IMR-90 (cell line): ENCODE measurements around the gene MRGPRF. TPM values are rescaled to one million over a fixed set of nuclear protein-coding genes. Genes with fewer than 3 reads are reported as not detected.

Experiments used
- ATAC-seq: fragments of 200-7000 bp; cut with Tn5 transposase; 2 replicates; pipeline ENCODE4 v1.9.1; 2020; ENCODE audit warnings: low read depth, mild to moderate bottlenecking, moderate library complexity
- BruUV-seq: library from RNA; stranded (reverse); fragments of 400-500 nt; replicated peaks from 2 replicates; lab custom pipeline; 2021; lab: Mats Ljungman, UMichigan
- CTCF ChIA-PET: fragments of 300-600 bp; formaldehyde crosslinking; extraction: SDS; loops from one replicate; lab custom pipeline; 2021; ENCODE audit warnings: antibody characterized with exemption; lab: Yijun Ruan, JAX
- POLR2A ChIA-PET: fragments of 300-600 bp; sonication (Branson Sonifier 250); formaldehyde crosslinking; loops from one replicate; lab custom pipeline; 2022; ENCODE audit warnings: antibody characterized with exemption; ENCODE audit not compliant: unreplicated experiment; lab: Charles Lee
- DNase-seq: peaks from one replicate; pipeline ENCODE4 v3.0.0; 2013
- H2AFZ ChIP-seq: replicated peaks from 2 replicates; pipeline ENCODE3; 2013; ENCODE audit warnings: low read length, mild to moderate bottlenecking; ENCODE audit not compliant: poor library complexity
- H2AK5ac ChIP-seq: 2 replicates; pipeline ENCODE4 v1.6.1; 2013; ENCODE audit warnings: low read depth, low read length, inconsistent platforms
- H2AK9ac ChIP-seq: replicated peaks from 2 replicates; pipeline ENCODE3; 2013; ENCODE audit warnings: mild to moderate bottlenecking, low read depth, low read length, moderate library complexity; ENCODE audit not compliant: poor library complexity
- H2BK120ac ChIP-seq: 2 replicates; pipeline ENCODE4 v1.6.1; 2013; ENCODE audit warnings: low read depth, low read length, inconsistent platforms
- H2BK15ac ChIP-seq: 3 replicates; pipeline ENCODE4 v1.6.1; 2013; ENCODE audit warnings: low read depth, low read length, inconsistent platforms
- H2BK20ac ChIP-seq: 2 replicates; pipeline ENCODE4 v1.6.1; 2013; ENCODE audit warnings: low read depth, mild to moderate bottlenecking, inconsistent platforms, low read length, moderate library complexity
- H2BK5ac ChIP-seq: 2 replicates; pipeline ENCODE4 v1.6.1; 2013; ENCODE audit warnings: mild to moderate bottlenecking, low read depth, low read length, inconsistent platforms; ENCODE audit not compliant: poor library complexity, severe bottlenecking
- H3K14ac ChIP-seq: replicated peaks from 2 replicates; pipeline ENCODE4 v1.6.1; 2013; ENCODE audit warnings: low read depth, low read length, inconsistent platforms
- H3K18ac ChIP-seq: 2 replicates; pipeline ENCODE4 v1.6.1; 2013; ENCODE audit warnings: low read depth, low read length, control low read depth
- H3K23ac ChIP-seq: 2 replicates; pipeline ENCODE4 v1.6.1; 2013; ENCODE audit warnings: low read depth, low read length, inconsistent platforms
- H3K27ac ChIP-seq: 2 replicates; pipeline ENCODE4 v1.5.1; 2013; ENCODE audit warnings: mild to moderate bottlenecking, control low read depth, low read length; ENCODE audit not compliant: insufficient read depth
- H3K27me3 ChIP-seq: 2 replicates; pipeline ENCODE4 v1.6.1; 2013; ENCODE audit warnings: low read length; ENCODE audit not compliant: control insufficient read depth, insufficient read depth
- H3K36me3 ChIP-seq: 2 replicates; pipeline ENCODE4 v1.6.1; 2013; ENCODE audit warnings: low read length, mixed read lengths; ENCODE audit not compliant: control insufficient read depth, insufficient read depth
- H3K4ac ChIP-seq: 2 replicates; pipeline ENCODE4 v1.6.1; 2013; ENCODE audit warnings: low read depth, low read length, inconsistent platforms
- H3K4me1 ChIP-seq: 2 replicates; pipeline ENCODE4 v1.6.1; 2013; ENCODE audit warnings: low read length, mixed read lengths; ENCODE audit not compliant: control insufficient read depth, insufficient read depth
- H3K4me2 ChIP-seq: 2 replicates; pipeline ENCODE4 v1.6.1; 2013; ENCODE audit warnings: low read depth, mild to moderate bottlenecking, control low read depth, low read length, moderate library complexity
- H3K4me3 ChIP-seq: 2 replicates; pipeline ENCODE4 v1.5.1; 2013; ENCODE audit warnings: low read depth, mild to moderate bottlenecking, control low read depth, low read length, moderate library complexity; ENCODE audit not compliant: insufficient read depth
- H3K56ac ChIP-seq: 2 replicates; pipeline ENCODE4 v1.6.1; 2013; ENCODE audit warnings: low read length, inconsistent platforms; ENCODE audit not compliant: insufficient read depth; ENCODE audit errors: extremely low read depth
- H3K79me1 ChIP-seq, 2 experiments: 2 replicates each; pipeline ENCODE4 v1.6.1; 2013; ENCODE audit warnings: low read length in 2 of 2, inconsistent platforms in 1 of 2, low read depth in 1 of 2
- H3K9ac ChIP-seq: 2 replicates; pipeline ENCODE4 v1.6.1; 2013; ENCODE audit warnings: low read depth, low read length, control low read depth
- H3K9me1 ChIP-seq: 2 replicates; pipeline ENCODE4 v1.6.1; 2013; ENCODE audit warnings: low read length, inconsistent platforms; ENCODE audit not compliant: insufficient read depth
- H3K9me3 ChIP-seq: 2 replicates; pipeline ENCODE4 v1.6.1; 2013; ENCODE audit warnings: low read length; ENCODE audit not compliant: control insufficient read depth, insufficient read depth
- H4K20me1 ChIP-seq: 2 replicates; pipeline ENCODE4 v1.6.1; 2013; ENCODE audit warnings: low read length, inconsistent platforms; ENCODE audit not compliant: insufficient read depth
- H4K5ac ChIP-seq: 2 replicates; pipeline ENCODE4 v1.6.1; 2013; ENCODE audit warnings: mild to moderate bottlenecking, low read depth, low read length, control low read depth
- H4K8ac ChIP-seq, 2 experiments: 2 replicates each; pipeline ENCODE4 v1.6.1; 2013; ENCODE audit warnings: low read depth in 2 of 2, low read length in 2 of 2, control low read depth in 1 of 2, inconsistent platforms in 1 of 2
- H4K91ac ChIP-seq: 2 replicates; pipeline ENCODE4 v1.6.1; 2013; ENCODE audit warnings: low read depth, low read length, inconsistent platforms; ENCODE audit not compliant: insufficient read depth
- BHLHE40 ChIP-seq: fragments of 150-350 bp; IDR thresholded peaks from 2 replicates; pipeline ENCODE4 v1.6.1; 2016; ENCODE audit warnings: mild to moderate bottlenecking, low read depth, low read length
- CEBPB ChIP-seq: IDR thresholded peaks from 2 replicates; pipeline ENCODE4 v1.6.1; 2012; ENCODE audit warnings: low read depth, low read length, improper control_type of control experiment
- CHD1 ChIP-seq: IDR thresholded peaks from 2 replicates; pipeline ENCODE4 v1.6.1; 2012; ENCODE audit warnings: low read depth, low read length, improper control_type of control experiment
- ELK1 ChIP-seq: fragments of 150-350 bp; IDR thresholded peaks from 2 replicates; pipeline ENCODE4 v1.6.1; 2016; ENCODE audit warnings: low read depth, mild to moderate bottlenecking, low read length, moderate library complexity, borderline replicate concordance
- FOS ChIP-seq: fragments of 150-350 bp; IDR thresholded peaks from 2 replicates; pipeline ENCODE4 v1.6.1; 2016; ENCODE audit warnings: low read depth, low read length
- MAFK ChIP-seq: IDR thresholded peaks from 2 replicates; pipeline ENCODE4 v1.6.1; 2012; ENCODE audit warnings: low read depth, low read length, improper control_type of control experiment
- MAZ ChIP-seq: IDR thresholded peaks from 2 replicates; pipeline ENCODE4 v1.6.1; 2012; ENCODE audit warnings: low read depth, mild to moderate bottlenecking, low read length, improper control_type of control experiment, moderate library complexity, borderline replicate concordance
- MXI1 ChIP-seq: IDR thresholded peaks from 2 replicates; pipeline ENCODE4 v1.6.1; 2012; ENCODE audit warnings: low read depth, mild to moderate bottlenecking, low read length, moderate library complexity, borderline replicate concordance
- NFE2L2 ChIP-seq: fragments of 150-350 bp; IDR thresholded peaks from 2 replicates; pipeline ENCODE4 v1.6.1; 2016; ENCODE audit warnings: low read depth, mild to moderate bottlenecking, low read length
- POLR2A ChIP-seq: IDR thresholded peaks from 2 replicates; pipeline ENCODE4 v1.6.1; 2012; ENCODE audit warnings: mild to moderate bottlenecking, low read depth, low read length
- RAD21 ChIP-seq: IDR thresholded peaks from 2 replicates; pipeline ENCODE4 v1.6.1; 2012; ENCODE audit warnings: low read length, improper control_type of control experiment
- RCOR1 ChIP-seq: IDR thresholded peaks from 2 replicates; pipeline ENCODE4 v1.6.1; 2012; ENCODE audit warnings: mild to moderate bottlenecking, low read length, improper control_type of control experiment; ENCODE audit not compliant: insufficient replicate concordance
- RFX5 ChIP-seq: IDR thresholded peaks from 2 replicates; pipeline ENCODE4 v1.8.0; 2012; ENCODE audit warnings: low read depth, mild to moderate bottlenecking, low read length, moderate library complexity
- SMC3 ChIP-seq: fragments of 150-350 bp; IDR thresholded peaks from 2 replicates; pipeline ENCODE4 v1.6.1; 2016; ENCODE audit warnings: low read depth, mild to moderate bottlenecking, antibody characterized with exemption, low read length, moderate library complexity
- USF2 ChIP-seq: fragments of 150-350 bp; IDR thresholded peaks from 2 replicates; pipeline ENCODE4 v1.6.1; 2017; ENCODE audit warnings: mild to moderate bottlenecking, antibody characterized with exemption, low read length, low read depth
- WGBS, 2 experiments: methylation state at CpG; one replicate each; pipeline versions ENCODE4 v1.1.5 to v1.1.7; 2013; ENCODE audit warnings: missing lambda C conversion rate in 2 of 2; ENCODE audit not compliant: insufficient read length in 1 of 2; ENCODE audit errors: extremely low coverage in 2 of 2; 5-methylcytosine and 5-hydroxymethylcytosine counted together
- dilution Hi-C: fragments of 300-500 bp; cut with HindIII; formaldehyde crosslinking; loops from one replicate; pipeline ENCODE4 v1.14.3; 2018; ENCODE audit warnings: low sequenced_read_pairs; ENCODE audit not compliant: unreplicated experiment
- in situ Hi-C: fragments of 300-500 bp; cut with MboI; formaldehyde crosslinking; loops from 3 replicates; pipeline ENCODE4 v1.14.3; 2019; ENCODE audit warnings: low sequenced_read_pairs, inconsistent platforms, mixed read lengths
- intact Hi-C: fragments of 100-400 bp; cut with micrococcal nuclease; formaldehyde crosslinking; loops from 2 replicates; pipeline ENCODE4 v1.10.0; 2022
- polyA plus RNA-seq, 3 experiments: library from polyadenylated mRNA; depleted of rRNA; stranded (reverse); fragments of >200 nt; gene quantifications; 2 replicates each; pipeline ENCODE4 v1.2.3, GENCODE V29; 2012; ENCODE audit warnings: low replicate concordance in 1 of 3
- total RNA-seq: library from RNA; depleted of rRNA; stranded (reverse); fragments of >200 nt; gene quantifications from 2 replicates; pipeline ENCODE4 v1.2.3, GENCODE V29; 2012

The MRGPRF gene
- total and polyA plus RNA-seq, 2 of the 4 experiments (the other 2 are of a cell fraction) = 6.3 to 28.8 TPM

- BruUV-seq = no TSS peak
- dilution Hi-C loops = no loop called here
- no peak for TF ChIP-seq ELK1
- no peak for TF ChIP-seq MAZ
- no peak for TF ChIP-seq POLR2A
- no peak for TF ChIP-seq CEBPB
- no peak for TF ChIP-seq RCOR1
- TF ChIP-seq RFX5 = no peak
- no peak for TF ChIP-seq SMC3
- TF ChIP-seq MAFK = no peak
- TF ChIP-seq USF2 = no peak
- no peak for TF ChIP-seq NFE2L2
- TF ChIP-seq CHD1 = no peak
- no peak for TF ChIP-seq BHLHE40
- no peak for TF ChIP-seq MXI1
- no peak for TF ChIP-seq RAD21
- TF ChIP-seq FOS = no peak
Observed at GRCh38 chr11:69048031-69048693, 35.1 kb upstream of the MRGPRF start.

More at GRCh38 chr11:69048031-69048693, 35.1 kb upstream of the MRGPRF start:
- H3K9me3 ChIP-seq = no peaks in the 10 kb centered on the region
- peak overlapping the region; percentile 84 for H4K91ac ChIP-seq
- peak overlapping the region; percentile 77 for H2AK9ac ChIP-seq
- peak overlapping the region; percentile 59 to 85 for H4K8ac ChIP-seq
- peak overlapping the region; percentile 48 for H3K56ac ChIP-seq
- POLR2A ChIA-PET = interaction anchor here (0.5 to 1.3 kb wide), 3 partner anchors 37 to 449 kb away, joined by 4 to 11 read pairs (median 7); no protein-coding TSS in a partner anchor
- peak overlapping the region; percentile 99 for H2AFZ ChIP-seq
- intact Hi-C loops (no loop called here), in situ Hi-C loops (no loop called here)
- no peaks in the 10 kb centered on the region for H3K36me3 ChIP-seq
- peak overlapping the region; percentile 38 for H2BK5ac ChIP-seq
- H3K14ac ChIP-seq = peak overlapping the region; percentile 51
- peaks cover 9 to 48% of the 10 kb centered on the region in 2 experiments for H3K79me1 ChIP-seq
- H3K23ac ChIP-seq = 0 out of 2 replicates have a peak overlapping the region, but pooled peaks have one; percentile 21
- peaks cover 13% of the 10 kb centered on the region for H3K4me1 ChIP-seq
- 0 out of 2 replicates have a peak overlapping the region, but pooled peaks have one; percentile 8 for H2BK20ac ChIP-seq
- no peak; the same call in 1 of the 2 replicates for ATAC-seq
- H2BK120ac ChIP-seq = peak overlapping the region; percentile 50; the same call in 1 of the 2 replicates
- H3K27ac ChIP-seq = peak overlapping the region; percentile 26; the same call in 1 of the 2 replicates
- peak overlapping the region; percentile 74 for H3K4me2 ChIP-seq
- H3K4ac ChIP-seq = peak overlapping the region; percentile 69
- no peak for DNase-seq
- H3K27me3 ChIP-seq = no peaks in the 10 kb centered on the region
- peak overlapping the region; percentile 30; the same call in 1 of the 2 replicates for H3K4me3 ChIP-seq
- H3K18ac ChIP-seq = 0 out of 2 replicates have a peak overlapping the region, but pooled peaks have one; percentile 11
- WGBS, 2 experiments = 40% methylated on average over 1 of the region's 11 CpGs; no CpG with 5 or more reads in 1 of the 2 experiments
- H4K20me1 ChIP-seq = peaks cover 14% of the 10 kb centered on the region
- H3K9ac ChIP-seq = peak overlapping the region; percentile 47; the same call in 1 of the 2 replicates
- peaks cover 7% of the 10 kb centered on the region; the same call in 1 of the 2 replicates for H3K9me1 ChIP-seq
- CTCF ChIA-PET = no interaction called here
- no peak overlapping the region; the same call in 2 of the 3 replicates for H2BK15ac ChIP-seq
- H2AK5ac ChIP-seq = peak overlapping the region; percentile 12; the same call in 1 of the 2 replicates
- peak overlapping the region; percentile 75 for H4K5ac ChIP-seq
